NCI-H460 (cell line): ENCODE data around the gene RSPH10B. TPM values are rescaled to one million over a fixed set of nuclear protein-coding genes. Genes with fewer than 3 reads are reported as not detected.
A peak's percentile ranks its signal among the peaks of the same experiment; 100 is the strongest.
"Not testable (repeated sequence)": the region's sequence is repeated elsewhere in the genome, so short reads cannot be mapped to it uniquely, and the experiment has no call there.

ENCODE experiments used
- DNase-seq: peaks from one replicate; pipeline ENCODE4 v3.0.0-alpha.2; 2016; ENCODE audit warnings: low read depth; ENCODE audit errors: extremely low read depth
- polyA plus RNA-seq: library from polyadenylated mRNA; depleted of rRNA; stranded (reverse); fragments of >200 nt; gene quantifications from 2 replicates; pipeline ENCODE4 v1.2.3, GENCODE V29; 2014; cell fraction: nucleus; rRNA removed
- total RNA-seq: library from RNA; depleted of rRNA; stranded (reverse); fragments of >200 nt; shearing (Covaris generic); gene quantifications from 2 replicates; pipeline ENCODE4 v1.2.3, GENCODE V29; 2014; rRNA removed

Gene RSPH10B
- not detected in 2 replicates for total RNA-seq
- polyA plus RNA-seq, result not detected in 2 replicates

GRCh38 chr7:5970347-5970911, at the start of gene RSPH10B:
Gene RSPH10B (minus strand): TSS chr7:5970689. CDS start chr7:5967116, 3,573 bp downstream.
- DNase-seq, result not testable (repeated sequence)

GRCh38 chr7:6016653-6016966, 46.1 kb upstream of the RSPH10B start:
- no peak for DNase-seq

GRCh38 chr7:6015917-6016652, 45.6 kb upstream of the RSPH10B start:
- DNase-seq, result peak; percentile 91

- no peak for DNase-seq
These were observed 42.0 kb upstream of the RSPH10B start for GRCh38 chr7:6012355-6013104.

GRCh38 chr7:6011541-6011940, 41.1 kb upstream of the RSPH10B start:
- no peak for DNase-seq

- DNase-seq, result not testable (repeated sequence)
These were observed 39.9 kb upstream of the RSPH10B start for GRCh38 chr7:6010370-6010769.

- peak; percentile 100 for DNase-seq
These were observed 38.5 kb upstream of the RSPH10B start, which contains the start of the genes AIMP2 and PMS2 for GRCh38 chr7:6008668-6009611. Gene AIMP2 (plus strand): TSS chr7:6009272. CDS start chr7:6009364, 92 bp downstream. Gene PMS2 (minus strand): TSS chr7:6009049. CDS start chr7:6009019, 30 bp downstream.

GRCh38 chr7:6007835-6008590, 37.5 kb upstream of the RSPH10B start:
- not testable (repeated sequence) for DNase-seq

GRCh38 chr7:6007386-6007785, 36.9 kb upstream of the RSPH10B start:
- DNase-seq, result no peak

GRCh38 chr7:5997210-5997808, 26.8 kb upstream of the RSPH10B start:
- peak; percentile 67 for DNase-seq

GRCh38 chr7:5987061-5987460, 16.6 kb upstream of the RSPH10B start:
- DNase-seq, result not testable (repeated sequence)

- not testable (repeated sequence) for DNase-seq
These were observed 9.3 kb upstream of the RSPH10B start for GRCh38 chr7:5979680-5980314.

GRCh38 chr7:5973580-5973979, 3.1 kb upstream of the RSPH10B start:
- not testable (repeated sequence) for DNase-seq

- DNase-seq, result not testable (repeated sequence)
These were observed 6.7 kb downstream of the RSPH10B start for GRCh38 chr7:5963810-5964209.

- DNase-seq, result not testable (repeated sequence)
These were observed 7.3 kb downstream of the RSPH10B start for GRCh38 chr7:5963205-5963604.

- not testable (repeated sequence) for DNase-seq
These were observed 35.5 kb downstream of the RSPH10B start for GRCh38 chr7:5934945-5935450.

GRCh38 chr7:5931905-5932644, 38.4 kb downstream of the RSPH10B start:
- DNase-seq, result not testable (repeated sequence)

- not testable (repeated sequence) for DNase-seq
These were observed 39.2 kb downstream of the RSPH10B start for GRCh38 chr7:5931250-5931649.
